Measurements from ENCODE around the gene AMER2. TPM values are rescaled to one million over a fixed set of nuclear protein-coding genes. Genes with fewer than 3 reads are reported as not detected.

Gene AMER2
- not detected in 2 replicates for total RNA-seq

GRCh38 chr13:25171517-25172302, at the start of gene AMER2:
AMER2 (minus strand) TSS chr13:25172288; CDS start chr13:25171619, 669 bp downstream.

Other genes starting within 250 kb of the AMER2 start
- gene PABPC3, start 76.2 kb downstream of the AMER2 start, total RNA-seq = under 0.01 TPM in 1 of 2 replicates, not detected in the other
- gene MTMR6, start 115.2 kb upstream of the AMER2 start, total RNA-seq = 29.6 and 32.4 TPM in 2 replicates
- gene NUP58, start 129.3 kb upstream of the AMER2 start, total RNA-seq = 59.1 and 69.9 TPM in 2 replicates
- gene ATP8A2, start 199.7 kb upstream of the AMER2 start, total RNA-seq = under 0.01 and 0.15 TPM in 2 replicates

Measured in epithelial cell of umbilical artery (primary cell).